Body of pancreas (tissue), 4 donors: ENCODE data around the gene WFDC2. TPM values are rescaled to one million over a fixed set of nuclear protein-coding genes. Genes with fewer than 3 reads are reported as not detected.

ENCODE experiments used
- ATAC-seq: fragments of 150-250 bp; one replicate; pipeline ENCODE4 v1.9.1; 2016
- DNase-seq, 4 donors: peaks; one replicate each; pipeline ENCODE4 v3.0.0-alpha.2; 2019
- H3K27ac ChIP-seq, 4 donors: fragments of 200-600 bp; sonication (generic); 1 replicate in 3 of 4; 2 replicates in 1 of 4; pipeline versions ENCODE4 v1.5.1 to v1.6.1; 2016 to 2019; ENCODE audit warnings: mild to moderate bottlenecking in 1 of 4, mixed read lengths in 1 of 4, moderate library complexity in 1 of 4
- H3K27me3 ChIP-seq, 2 donors: fragments of 200-600 bp; sonication (generic); one replicate each; pipeline ENCODE4 v1.6.0; 2016; ENCODE audit warnings: mild to moderate bottlenecking in 1 of 2
- H3K36me3 ChIP-seq, 2 donors: fragments of 200-600 bp; sonication (generic); replicated peaks in 1 of 2; 2 replicates each; pipeline ENCODE4 v1.5.1; 2016; ENCODE audit warnings: low read depth in 2 of 2; ENCODE audit not compliant: insufficient read depth in 1 of 2
- H3K4me1 ChIP-seq: fragments of 200-600 bp; sonication (generic); one replicate; pipeline ENCODE4 v1.6.0; 2016
- H3K4me3 ChIP-seq, 2 donors: fragments of 200-600 bp; sonication (generic); 1 replicate in 1 of 2; 2 replicates in 1 of 2; pipeline ENCODE4 v1.5.1; 2016 to 2019
- H3K9me3 ChIP-seq, 3 donors: fragments of 200-600 bp; sonication (generic); 1 replicate in 2 of 3; 2 replicates in 1 of 3; pipeline ENCODE4 v1.5.1; 2016
- POLR2A ChIP-seq, 3 donors: fragments of 450-650 bp; IDR thresholded peaks; one replicate each; pipeline ENCODE4 v1.6.1; 2016; ENCODE audit warnings: antibody characterized with exemption in 3 of 3, mild to moderate bottlenecking in 2 of 3
- WGBS, 2 donors: methylation state at CpG; one replicate each; pipeline ENCODE4 v1.1.5; 2017; 5-methylcytosine and 5-hydroxymethylcytosine counted together
- intact Hi-C: fragments of 100-400 bp; cut with DNase I; formaldehyde crosslinking; loops from one replicate; pipeline ENCODE4 v1.15.1; 2023
- total RNA-seq, 2 donors: library from RNA; depleted of rRNA; stranded (reverse); fragments of >200 nt; gene quantifications; one replicate each; pipeline ENCODE4 v1.1.0, GENCODE V29; 2016
- TF ChIP-seq, protein P1 (sequence below), 7 experiments: fragments of 450-650 bp in 4 of 7; fragments of 200-600 bp in 3 of 7; sonication (generic) in 3 of 7; IDR thresholded peaks; one replicate each; pipeline ENCODE4 v1.5.1; 2016 to 2019; ENCODE audit warnings: antibody characterized with exemption in 7 of 7

WFDC2 gene
- total RNA-seq, 2 donors from 2014 or later: 3.0 to 11.9 TPM

DNA sequence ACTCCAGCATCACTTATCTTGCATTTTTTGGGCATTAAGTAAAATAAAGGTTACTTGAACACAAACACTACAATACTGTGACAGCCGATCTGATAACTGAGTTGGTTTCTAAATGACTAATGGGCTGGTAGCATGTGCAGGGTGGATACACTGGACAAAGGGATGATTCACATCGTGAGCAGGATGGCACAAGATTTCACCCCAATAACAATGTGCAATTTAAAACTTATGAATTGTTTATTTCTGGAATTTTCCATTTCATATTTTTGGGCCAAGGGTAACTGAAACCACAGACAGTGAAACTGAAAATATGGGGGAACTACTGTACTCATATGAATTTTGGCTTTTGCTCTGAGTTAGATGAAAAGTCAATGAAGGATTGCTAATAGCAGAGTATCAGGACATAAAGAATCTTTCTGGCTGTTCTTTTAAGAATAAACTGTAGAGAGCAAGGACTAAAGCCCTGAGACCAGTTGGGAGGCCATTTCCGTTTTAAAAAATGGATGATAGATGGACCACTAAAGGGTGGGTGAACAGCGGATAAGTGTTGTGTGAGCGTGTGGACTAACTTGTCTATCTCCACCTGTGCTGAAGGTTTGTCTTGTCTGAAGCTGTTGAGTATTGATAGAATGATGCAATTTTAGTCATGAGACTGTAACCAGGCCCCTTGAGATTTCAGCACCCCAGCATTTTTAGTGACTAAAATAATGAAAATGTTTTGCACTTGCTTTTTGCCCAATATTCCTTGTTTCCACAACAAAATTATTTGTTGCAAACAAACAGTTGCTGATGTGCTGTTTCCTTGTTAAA lies 37.7 kb downstream of the WFDC2 start:
- Histone ChIP-seq H3K27ac (no peak overlapping the region), H3K4me3 (no peak overlapping the region), H3K9me3 (no peaks in the 10 kb centered on the region), H3K27me3 (no peaks in the 10 kb centered on the region), H3K36me3 (no peaks in the 10 kb centered on the region), H3K4me1 (no peaks in the 10 kb centered on the region)
- TF ChIP-seq, protein P1, sequence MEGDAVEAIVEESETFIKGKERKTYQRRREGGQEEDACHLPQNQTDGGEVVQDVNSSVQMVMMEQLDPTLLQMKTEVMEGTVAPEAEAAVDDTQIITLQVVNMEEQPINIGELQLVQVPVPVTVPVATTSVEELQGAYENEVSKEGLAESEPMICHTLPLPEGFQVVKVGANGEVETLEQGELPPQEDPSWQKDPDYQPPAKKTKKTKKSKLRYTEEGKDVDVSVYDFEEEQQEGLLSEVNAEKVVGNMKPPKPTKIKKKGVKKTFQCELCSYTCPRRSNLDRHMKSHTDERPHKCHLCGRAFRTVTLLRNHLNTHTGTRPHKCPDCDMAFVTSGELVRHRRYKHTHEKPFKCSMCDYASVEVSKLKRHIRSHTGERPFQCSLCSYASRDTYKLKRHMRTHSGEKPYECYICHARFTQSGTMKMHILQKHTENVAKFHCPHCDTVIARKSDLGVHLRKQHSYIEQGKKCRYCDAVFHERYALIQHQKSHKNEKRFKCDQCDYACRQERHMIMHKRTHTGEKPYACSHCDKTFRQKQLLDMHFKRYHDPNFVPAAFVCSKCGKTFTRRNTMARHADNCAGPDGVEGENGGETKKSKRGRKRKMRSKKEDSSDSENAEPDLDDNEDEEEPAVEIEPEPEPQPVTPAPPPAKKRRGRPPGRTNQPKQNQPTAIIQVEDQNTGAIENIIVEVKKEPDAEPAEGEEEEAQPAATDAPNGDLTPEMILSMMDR (IDR thresholded peaks at IDR 0.05): no peak
- TF ChIP-seq POLR2A (IDR thresholded peaks at IDR 0.05): no peak
- intact Hi-C loops: no loop called here
- 70 to 72% methylated on average over 5 of the region's 5 CpGs for WGBS, 2 donors
- ATAC-seq: no peak
- no peak for DNase-seq

DNA sequence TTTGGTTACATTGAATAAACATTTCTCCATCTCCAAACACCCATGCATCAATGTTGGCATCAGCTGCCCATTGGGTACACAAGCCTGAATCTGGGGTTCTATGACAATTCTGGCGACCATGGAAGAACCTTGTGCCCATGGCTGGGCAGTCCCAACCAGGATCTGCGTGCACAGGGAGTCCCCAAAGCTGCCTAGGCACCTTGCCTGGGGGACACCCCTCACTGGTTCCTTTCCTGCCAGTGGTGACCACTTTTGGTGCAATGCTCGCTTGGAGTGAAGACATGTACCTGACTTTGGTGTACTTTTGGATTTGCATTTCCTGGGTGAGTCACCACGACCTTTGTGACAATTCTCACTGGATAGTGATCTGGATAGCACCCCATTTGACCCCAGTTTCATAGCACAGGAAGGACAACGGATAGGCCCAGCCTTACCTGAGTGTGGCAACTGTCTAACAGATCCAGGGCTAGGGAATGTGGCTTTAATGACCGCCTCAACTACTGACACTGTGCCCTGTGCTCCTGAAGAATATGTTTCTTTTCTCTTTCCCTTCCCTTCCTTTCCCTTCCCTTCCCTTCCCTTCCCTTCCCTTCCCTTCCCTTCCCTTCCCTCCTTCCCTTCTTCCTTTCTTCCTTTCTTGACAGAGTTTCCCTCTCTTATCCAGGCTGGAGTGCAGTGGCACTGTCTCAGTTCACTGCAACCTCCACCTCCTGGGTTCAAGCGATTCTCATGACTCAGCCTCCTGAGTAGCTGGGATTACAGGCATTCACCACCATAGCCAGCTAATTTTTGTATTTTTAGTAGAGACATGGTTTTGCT lies 38.7 kb downstream of the WFDC2 start:
- Histone ChIP-seq H3K36me3 (no peaks in the 10 kb centered on the region), H3K27me3 (no peaks in the 10 kb centered on the region), H3K4me1 (no peaks in the 10 kb centered on the region), H3K27ac (no peak overlapping the region), H3K4me3 (no peak overlapping the region), H3K9me3 (no peaks in the 10 kb centered on the region)
- intact Hi-C loops: no loop called here
- 64 to 73% methylated on average over 6 to 7 of the region's 7 CpGs for WGBS, 2 donors
- no peak for DNase-seq
- no peak for TF ChIP-seq POLR2A (IDR thresholded peaks at IDR 0.05)
- no peak for ATAC-seq

- TF ChIP-seq, protein P1 (IDR thresholded peaks at IDR 0.05): no peak
- no peak for TF ChIP-seq POLR2A (IDR thresholded peaks at IDR 0.05)
- Histone ChIP-seq H3K36me3 (no peaks in the 10 kb centered on the region), H3K4me1 (no peaks in the 10 kb centered on the region), H3K4me3 (no peak overlapping the region), H3K9me3 (no peaks in the 10 kb centered on the region), H3K27ac (no peak overlapping the region), H3K27me3 (no peaks in the 10 kb centered on the region)
- ATAC-seq (no peak), DNase-seq (no peak)
- 53 to 55% methylated on average over 4 of the region's 4 CpGs for WGBS, 2 donors
- intact Hi-C loops: no loop called here
These were observed 39.5 kb downstream of the WFDC2 start for GRCh38 chr20:45509091-45509490.

DNA sequence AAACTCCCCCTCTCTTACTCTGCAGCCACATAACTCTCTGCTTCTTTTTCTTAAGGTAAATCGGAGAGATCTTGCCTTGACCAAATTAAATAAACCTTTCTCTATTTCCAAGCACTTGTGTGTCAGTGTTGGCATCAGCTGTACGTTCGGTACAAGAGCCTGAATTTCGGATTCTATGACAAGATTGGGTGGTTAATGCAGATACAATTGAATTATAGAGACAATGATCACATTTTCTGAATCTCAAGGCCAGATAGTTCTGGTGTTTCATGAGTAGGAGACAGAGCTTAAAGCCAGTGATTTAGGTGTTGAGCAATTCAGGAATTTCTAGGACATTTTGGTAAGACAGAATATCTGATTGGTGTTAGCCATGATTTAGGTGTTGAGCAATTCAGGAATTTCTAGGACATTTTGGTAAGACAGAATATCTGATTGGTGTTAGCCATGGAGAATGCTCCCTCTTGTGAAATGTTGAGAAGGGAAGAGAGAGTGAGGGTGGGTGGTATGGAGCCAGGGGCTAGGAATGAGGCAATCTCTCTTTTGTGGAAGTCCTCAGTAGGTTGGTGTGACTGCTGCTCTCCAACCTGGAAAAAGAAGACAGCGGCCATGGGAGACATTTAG lies 40.8 kb downstream of the WFDC2 start:
- Histone ChIP-seq H3K4me3 (no peak overlapping the region), H3K27ac (no peak overlapping the region), H3K27me3 (no peaks in the 10 kb centered on the region), H3K36me3 (no peaks in the 10 kb centered on the region), H3K9me3 (no peaks in the 10 kb centered on the region), H3K4me1 (no peaks in the 10 kb centered on the region)
- TF ChIP-seq, protein P1 (IDR thresholded peaks at IDR 0.05): no peak
- TF ChIP-seq POLR2A (IDR thresholded peaks at IDR 0.05): no peak
- no peak for DNase-seq
- WGBS, 2 donors: 74 to 80% methylated on average over 5 of the region's 5 CpGs
- intact Hi-C loops: no loop called here
- no peak for ATAC-seq
